Stimulated activated effector memory CD8-positive, alpha-beta T cell treated with anti-CD3 and anti-CD28 coated beads, Interleukin-12 subunit alpha, Interleukin-12 subunit beta, amount 100 ng/mL, for 72 hours (primary cell): ENCODE results near the gene OPRM1.
"Not testable (repeated sequence)": the region's sequence is repeated elsewhere in the genome, so short reads cannot be mapped to it uniquely, and the experiment has no call there.

Source experiments
- ATAC-seq: fragments of 150-1000 bp; cut with Tn5 transposase; 2 replicates; pipeline ENCODE4 v1.10.0; 2021
- DNase-seq, 2 donors: peaks; one replicate each; pipeline ENCODE4 v3.0.0; 2021 to 2022; ENCODE audit warnings: low spot score in 2 of 2
- H3K27ac Mint-ChIP-seq: one replicate; pipeline ENCODE4 v1.8.0; 2022; ENCODE audit warnings: mild to moderate bottlenecking, mixed read lengths
- H3K36me3 Mint-ChIP-seq: one replicate; pipeline ENCODE4 v1.8.0; 2022; ENCODE audit warnings: mild to moderate bottlenecking, mixed read lengths
- H3K4me1 Mint-ChIP-seq: one replicate; pipeline ENCODE4 v1.8.0; 2022; ENCODE audit warnings: mixed read lengths
- H3K4me3 Mint-ChIP-seq: one replicate; pipeline ENCODE4 v1.8.0; 2022; ENCODE audit warnings: mild to moderate bottlenecking, mixed read lengths
- H3K9me3 Mint-ChIP-seq: one replicate; pipeline ENCODE4 v1.8.0; 2022; ENCODE audit warnings: mixed read lengths

OPRM1 gene

DNA sequence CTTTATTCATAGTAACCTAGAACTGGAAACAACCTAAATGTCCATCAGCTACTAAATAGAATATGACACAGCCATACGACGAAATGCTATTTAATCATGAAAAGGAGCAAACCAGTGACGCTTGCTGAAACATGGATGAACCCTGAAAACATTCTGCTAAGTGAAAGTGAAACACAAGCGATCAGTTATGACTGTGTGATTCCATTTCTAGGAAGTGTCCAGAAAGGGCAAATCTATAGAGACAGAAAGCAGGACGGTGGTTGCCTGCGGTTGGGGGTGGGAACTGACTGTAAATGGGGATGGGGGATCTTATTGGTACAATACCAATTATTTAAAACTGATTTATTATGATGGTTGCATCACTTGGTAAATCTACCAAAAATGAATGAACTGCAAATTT, 190.7 kb downstream of the OPRM1 start:
- peak overlapping the region; percentile 91 for H3K27ac Mint-ChIP-seq
- peaks cover 68% of the 10 kb centered on the region for H3K4me1 Mint-ChIP-seq
- H3K36me3 Mint-ChIP-seq, result peaks cover 25% of the 10 kb centered on the region
- H3K4me3 Mint-ChIP-seq, result peak overlapping the region; percentile 74
- DNase-seq, result peak in 1 of 2 donors; percentile 79
- ATAC-seq, result peak; percentile 89
- no peaks in the 10 kb centered on the region for H3K9me3 Mint-ChIP-seq

DNA sequence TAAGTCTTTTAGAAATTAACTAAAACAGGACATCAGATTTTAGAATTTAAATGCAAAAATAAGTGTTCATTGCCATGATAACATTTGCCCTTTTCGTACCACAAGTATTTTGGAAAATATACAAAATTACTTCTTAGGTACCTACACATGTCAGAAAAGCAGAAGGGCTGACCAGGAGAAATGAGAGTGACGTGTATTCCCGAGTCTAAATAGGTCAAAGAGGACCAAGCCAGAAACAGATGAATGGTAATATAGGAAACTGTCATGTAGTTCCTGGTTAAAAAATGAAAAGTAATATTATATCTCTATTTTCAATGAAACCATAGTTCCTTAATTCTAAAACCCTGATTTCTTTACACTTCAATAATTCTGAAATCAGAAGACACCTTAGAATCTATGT, 191.4 kb downstream of the OPRM1 start:
- Mint-ChIP-seq H3K9me3 (no peaks in the 10 kb centered on the region), H3K27ac (peak overlapping the region; percentile 91), H3K4me1 (peaks cover 68% of the 10 kb centered on the region), H3K36me3 (peaks cover 25% of the 10 kb centered on the region), H3K4me3 (peak overlapping the region; percentile 74)
- DNase-seq (peak in 1 of 2 donors; percentile 22), ATAC-seq (no peak)

DNA sequence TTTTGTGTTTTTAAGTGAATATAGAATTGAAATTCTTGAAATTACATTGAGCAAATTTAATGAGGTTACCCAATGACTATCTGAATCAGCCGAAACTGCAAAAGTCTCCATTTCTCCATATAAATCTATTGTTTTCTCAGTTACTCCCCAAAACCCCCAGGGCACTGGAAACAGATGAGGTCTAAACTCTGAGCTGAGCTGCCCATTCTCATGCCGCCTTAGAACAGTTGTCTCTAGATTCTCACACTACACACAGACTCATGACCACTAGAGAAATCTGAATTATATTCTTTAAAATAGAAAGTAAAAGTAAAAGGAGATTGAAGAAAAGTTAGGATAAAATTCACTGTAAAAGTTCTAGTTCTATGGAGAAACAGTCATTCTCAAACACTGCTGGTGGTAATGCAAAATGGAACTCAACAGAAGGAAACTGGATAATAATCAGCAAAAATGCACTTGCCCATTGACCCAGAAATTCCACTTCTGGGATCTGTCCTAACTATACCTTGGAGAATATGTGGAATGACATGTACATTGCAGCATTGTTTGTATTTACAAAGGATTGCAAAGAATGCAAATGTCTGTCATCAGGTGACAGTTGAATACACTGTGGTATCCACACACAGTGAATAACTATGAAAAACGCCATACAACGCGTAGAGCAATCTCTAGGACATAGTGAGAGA, 192.0 kb downstream of the OPRM1 start:
- H3K27ac Mint-ChIP-seq, result peak overlapping the region; percentile 91
- peaks cover 64% of the 10 kb centered on the region for H3K4me1 Mint-ChIP-seq
- peak overlapping the region; percentile 74 for H3K4me3 Mint-ChIP-seq
- peak in 1 of 2 donors; percentile 58 for DNase-seq
- peaks cover 25% of the 10 kb centered on the region for H3K36me3 Mint-ChIP-seq
- H3K9me3 Mint-ChIP-seq, result no peaks in the 10 kb centered on the region
- ATAC-seq, result peak; percentile 17

DNA sequence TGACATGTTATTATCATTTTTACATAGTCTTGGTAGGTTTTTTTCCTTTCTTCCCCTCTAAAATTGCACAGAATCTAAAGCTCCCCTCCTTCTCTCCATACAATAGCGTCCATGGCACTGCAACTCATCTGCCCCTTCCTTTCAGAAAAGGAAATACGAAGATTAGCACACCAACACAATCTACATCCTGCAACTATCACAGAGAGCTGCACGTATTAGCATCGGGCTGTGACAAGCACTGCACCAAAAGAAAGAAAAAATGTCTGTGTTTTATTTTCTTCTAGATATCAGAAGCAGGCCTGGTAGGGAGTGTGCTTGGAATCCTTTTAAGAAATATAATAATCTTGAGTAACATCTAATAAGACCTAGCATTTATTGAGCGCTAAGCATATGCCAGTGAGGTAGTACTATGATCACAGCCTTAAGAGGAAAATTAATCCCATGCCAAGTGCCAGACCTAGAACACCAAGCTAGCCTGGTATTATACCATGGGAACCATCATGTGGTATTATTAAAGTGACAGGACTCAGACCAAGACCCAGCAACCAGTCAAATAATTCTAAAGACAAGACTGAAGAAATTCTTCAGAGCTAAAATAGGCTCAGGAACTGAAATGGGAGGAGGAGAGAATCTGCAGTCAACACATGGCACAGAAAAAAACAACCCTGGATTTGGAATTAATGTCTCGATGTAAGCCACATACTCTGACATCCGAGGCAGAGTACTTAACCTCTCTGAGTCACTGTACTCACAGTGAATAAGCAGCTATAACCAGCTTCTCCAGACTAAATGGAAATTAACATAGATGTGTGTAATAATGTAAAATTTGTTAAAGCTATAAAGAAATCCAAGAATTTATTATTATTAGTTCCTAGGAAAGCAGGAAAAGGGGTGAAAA, 193.2 kb downstream of the OPRM1 start:
- Mint-ChIP-seq H3K4me3 (peak overlapping the region; percentile 74), H3K4me1 (peaks cover 60% of the 10 kb centered on the region), H3K27ac (peak overlapping the region; percentile 91), H3K36me3 (peaks cover 20% of the 10 kb centered on the region), H3K9me3 (no peaks in the 10 kb centered on the region)
- peak; percentile 74 for ATAC-seq
- DNase-seq, result peak in 1 of 2 donors; percentile 48

DNA sequence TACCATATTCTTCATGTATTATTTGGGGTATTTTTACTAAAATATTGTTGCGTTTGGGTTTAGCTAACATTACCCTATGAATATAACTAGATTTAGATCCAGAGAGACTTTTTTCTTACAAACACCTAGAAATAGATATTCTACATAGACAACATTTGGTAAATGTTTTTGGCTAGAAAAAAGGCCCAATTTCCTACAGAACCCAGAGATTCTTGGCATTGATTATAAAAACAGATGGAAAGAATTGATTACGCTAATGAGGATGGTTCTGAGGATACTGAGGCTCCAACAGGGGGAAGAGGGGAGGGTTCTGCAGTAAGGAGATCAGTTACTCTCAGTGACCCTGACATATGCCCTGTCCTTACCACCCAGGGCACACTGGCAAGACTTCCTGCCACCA, 194.3 kb downstream of the OPRM1 start:
- H3K9me3 Mint-ChIP-seq, result no peaks in the 10 kb centered on the region
- H3K36me3 Mint-ChIP-seq, result peaks cover 17% of the 10 kb centered on the region
- ATAC-seq, result no peak
- H3K27ac Mint-ChIP-seq, result peak overlapping the region; percentile 48
- peak overlapping the region; percentile 26 for H3K4me3 Mint-ChIP-seq
- H3K4me1 Mint-ChIP-seq, result peaks cover 56% of the 10 kb centered on the region
- DNase-seq, result peak in 1 of 2 donors; percentile 47

DNA sequence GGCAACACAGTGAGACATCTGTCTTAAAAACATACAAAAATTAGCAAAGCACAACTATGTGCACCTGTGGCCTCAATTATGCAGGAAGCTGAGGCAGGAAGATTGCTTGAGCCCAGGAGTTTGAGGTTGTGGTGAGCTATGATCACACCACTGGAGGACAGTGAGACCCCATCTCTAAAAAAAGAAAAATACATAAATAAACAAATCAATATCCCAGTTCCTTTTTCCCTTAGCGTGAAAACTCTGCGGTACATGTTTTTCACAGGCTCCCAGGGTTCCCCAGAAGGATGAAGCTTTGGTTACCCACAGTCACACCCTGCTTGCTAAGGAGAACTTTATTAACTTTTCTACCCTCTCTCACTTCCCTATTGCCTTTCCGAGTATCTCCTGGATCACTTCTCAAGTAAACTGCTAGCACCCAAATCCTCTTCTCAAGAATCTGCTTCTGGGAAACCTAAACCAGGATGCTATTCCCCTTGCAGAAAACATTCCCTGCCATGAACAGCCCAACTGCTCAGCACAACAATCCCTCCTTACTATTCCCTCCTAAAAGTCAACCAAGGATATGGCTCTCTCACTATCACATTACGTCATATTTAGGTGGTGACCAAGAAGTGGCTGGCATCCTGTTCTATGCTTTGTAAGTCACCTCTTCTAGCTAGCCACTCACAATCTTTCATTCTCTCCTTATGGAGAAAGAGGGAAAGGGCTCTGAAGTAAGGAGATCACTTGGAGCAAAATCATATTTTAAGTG, 195.2 kb downstream of the OPRM1 start:
- Mint-ChIP-seq H3K9me3 (no peaks in the 10 kb centered on the region), H3K4me3 (peak overlapping the region; percentile 26), H3K36me3 (peaks cover 9% of the 10 kb centered on the region), H3K4me1 (peaks cover 51% of the 10 kb centered on the region), H3K27ac (peak overlapping the region; percentile 50)
- no peak for ATAC-seq
- peak in 1 of 2 donors; percentile 47 for DNase-seq

DNA sequence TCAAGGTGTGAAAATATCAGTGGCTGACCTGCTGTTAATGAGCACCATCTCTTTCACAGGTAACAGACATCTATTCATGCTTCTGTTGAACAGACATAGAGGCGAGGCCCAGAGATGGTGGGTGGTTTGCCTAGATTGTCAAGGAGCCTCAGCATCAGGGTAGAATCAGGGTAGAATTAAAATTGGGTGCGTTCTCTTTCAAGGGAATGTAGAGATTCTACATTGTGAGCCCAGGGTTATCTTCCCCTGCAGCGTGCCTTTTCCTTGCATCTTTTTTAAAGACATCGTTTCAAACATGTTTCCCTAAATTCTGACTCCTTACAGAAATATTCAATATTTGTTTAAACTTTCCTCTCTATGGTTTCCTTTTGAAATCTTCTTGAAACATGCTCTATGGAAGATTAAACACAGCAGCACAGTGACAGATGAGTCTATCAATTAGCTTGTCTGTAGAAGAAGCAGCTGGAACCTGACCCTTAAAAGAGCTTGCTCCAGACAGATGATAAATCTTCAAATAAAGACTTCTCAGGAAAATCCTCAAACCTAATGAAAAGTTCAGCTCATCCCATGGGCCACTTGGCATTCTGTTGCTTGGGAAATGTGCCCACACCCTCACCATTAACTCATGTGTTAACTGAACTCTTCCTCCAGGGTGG, 197.7 kb downstream of the OPRM1 start:
- H3K4me1 Mint-ChIP-seq, result peaks cover 37% of the 10 kb centered on the region
- no peak for ATAC-seq
- peak in 1 of 2 donors; percentile 26 for DNase-seq
- H3K4me3 Mint-ChIP-seq, result no peak overlapping the region
- H3K27ac Mint-ChIP-seq, result no peak overlapping the region
- no peaks in the 10 kb centered on the region for H3K9me3 Mint-ChIP-seq
- peaks cover 13% of the 10 kb centered on the region for H3K36me3 Mint-ChIP-seq

DNA sequence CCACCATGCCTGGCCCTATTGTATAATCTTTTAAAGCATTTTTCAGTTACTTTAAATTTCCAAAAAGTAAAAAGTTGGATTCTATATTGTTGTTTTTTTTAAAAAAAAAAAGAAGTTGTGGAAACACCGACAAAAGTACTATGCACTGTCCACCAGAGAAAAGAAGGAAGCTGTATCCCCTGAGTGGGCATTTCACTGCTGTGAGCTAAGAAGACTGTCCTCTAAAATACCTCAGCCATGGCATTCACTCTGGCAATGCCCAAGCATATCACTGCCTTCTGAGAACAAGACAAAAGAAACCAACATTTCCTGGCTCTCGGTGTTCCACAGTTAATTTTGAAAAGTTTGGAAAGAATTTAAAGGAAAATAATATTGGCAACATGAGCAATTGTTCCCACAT, 199.8 kb downstream of the OPRM1 start:
- Mint-ChIP-seq H3K4me1 (peaks cover 43% of the 10 kb centered on the region), H3K9me3 (no peaks in the 10 kb centered on the region), H3K27ac (peak overlapping the region; percentile 41), H3K36me3 (peaks cover 23% of the 10 kb centered on the region), H3K4me3 (peak overlapping the region; percentile 77)
- ATAC-seq (no peak), DNase-seq (peak in 1 of 2 donors; percentile 29)

DNA sequence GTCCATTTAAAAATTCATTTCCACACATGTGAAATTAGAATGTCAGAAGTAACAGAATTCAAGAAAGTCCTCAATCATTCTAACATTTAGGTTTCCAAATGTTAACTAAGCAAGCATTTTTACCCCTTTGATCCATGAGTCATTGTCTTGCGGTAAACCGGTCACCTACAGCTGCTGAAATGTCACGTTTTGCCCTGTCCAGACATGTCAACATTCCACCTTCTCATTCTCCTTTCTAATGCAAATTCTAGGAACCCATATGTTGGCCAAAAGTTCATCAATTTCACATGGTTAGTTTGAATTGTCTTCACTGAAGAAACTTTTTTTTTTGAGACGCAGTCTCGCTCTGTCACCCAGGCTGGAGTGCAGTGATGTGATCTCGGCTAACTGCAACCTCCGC, 200.4 kb downstream of the OPRM1 start:
- ATAC-seq (peak; percentile 77), DNase-seq (peak in 1 of 2 donors; percentile 43)
- Mint-ChIP-seq H3K27ac (peak overlapping the region; percentile 41), H3K36me3 (peaks cover 24% of the 10 kb centered on the region), H3K4me3 (peak overlapping the region; percentile 77), H3K9me3 (no peaks in the 10 kb centered on the region), H3K4me1 (peaks cover 41% of the 10 kb centered on the region)

DNA sequence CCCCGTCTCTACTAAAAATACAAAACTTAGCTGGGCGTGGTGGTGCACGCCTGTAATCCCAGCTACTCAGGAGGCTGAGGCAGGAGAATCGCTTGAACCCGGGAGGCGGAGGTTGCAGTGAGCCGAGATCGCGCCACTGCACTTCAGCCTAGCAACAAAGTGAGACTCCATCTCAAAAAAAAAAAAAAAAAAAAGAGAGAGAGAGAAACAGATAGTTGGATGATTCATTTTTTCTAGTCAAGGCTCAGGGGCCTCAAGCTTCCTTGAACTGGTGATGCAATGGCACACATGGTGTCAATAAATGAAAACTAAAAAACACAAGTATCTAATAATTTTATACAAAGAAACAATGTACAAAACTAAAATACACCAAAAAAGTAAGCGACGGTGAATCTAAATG, 202.0 kb downstream of the OPRM1 start:
- peak; percentile 83 for ATAC-seq
- peak overlapping the region; percentile 90 for H3K27ac Mint-ChIP-seq

DNA sequence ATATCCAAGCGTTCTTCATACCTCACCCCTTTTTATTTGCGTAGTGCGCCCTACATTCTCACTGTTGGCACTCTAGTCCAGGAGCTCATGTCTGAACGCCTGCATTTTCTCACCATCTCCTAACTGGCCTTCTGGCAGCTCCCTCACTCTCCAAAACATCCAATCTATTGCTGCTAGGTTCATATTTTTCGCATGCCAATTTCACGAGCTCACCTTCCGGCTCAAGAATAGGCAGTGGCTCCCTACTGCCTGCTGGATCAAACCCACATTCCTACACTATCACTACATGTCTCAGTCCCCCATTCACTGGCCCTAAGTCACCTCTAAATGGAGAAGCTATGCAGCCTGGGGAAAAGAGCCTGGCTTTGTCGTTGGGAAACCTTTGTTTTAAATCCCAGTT, 202.5 kb downstream of the OPRM1 start:
- H3K9me3 Mint-ChIP-seq, result no peaks in the 10 kb centered on the region
- H3K4me3 Mint-ChIP-seq, result peak overlapping the region; percentile 77
- DNase-seq, result peak in 1 of 2 donors; percentile 50
- H3K4me1 Mint-ChIP-seq, result peaks cover 40% of the 10 kb centered on the region
- H3K27ac Mint-ChIP-seq, result peak overlapping the region; percentile 90
- ATAC-seq, result no peak
- H3K36me3 Mint-ChIP-seq, result peaks cover 33% of the 10 kb centered on the region

More for the DNA sequence above, 202.0 kb downstream of the OPRM1 start:
- peaks cover 29% of the 10 kb centered on the region for H3K36me3 Mint-ChIP-seq
- peaks cover 40% of the 10 kb centered on the region for H3K4me1 Mint-ChIP-seq
- H3K9me3 Mint-ChIP-seq, result not testable (repeated sequence)
- H3K4me3 Mint-ChIP-seq, result peak overlapping the region; percentile 77
- peak in 1 of 2 donors; percentile 55 for DNase-seq

DNA sequence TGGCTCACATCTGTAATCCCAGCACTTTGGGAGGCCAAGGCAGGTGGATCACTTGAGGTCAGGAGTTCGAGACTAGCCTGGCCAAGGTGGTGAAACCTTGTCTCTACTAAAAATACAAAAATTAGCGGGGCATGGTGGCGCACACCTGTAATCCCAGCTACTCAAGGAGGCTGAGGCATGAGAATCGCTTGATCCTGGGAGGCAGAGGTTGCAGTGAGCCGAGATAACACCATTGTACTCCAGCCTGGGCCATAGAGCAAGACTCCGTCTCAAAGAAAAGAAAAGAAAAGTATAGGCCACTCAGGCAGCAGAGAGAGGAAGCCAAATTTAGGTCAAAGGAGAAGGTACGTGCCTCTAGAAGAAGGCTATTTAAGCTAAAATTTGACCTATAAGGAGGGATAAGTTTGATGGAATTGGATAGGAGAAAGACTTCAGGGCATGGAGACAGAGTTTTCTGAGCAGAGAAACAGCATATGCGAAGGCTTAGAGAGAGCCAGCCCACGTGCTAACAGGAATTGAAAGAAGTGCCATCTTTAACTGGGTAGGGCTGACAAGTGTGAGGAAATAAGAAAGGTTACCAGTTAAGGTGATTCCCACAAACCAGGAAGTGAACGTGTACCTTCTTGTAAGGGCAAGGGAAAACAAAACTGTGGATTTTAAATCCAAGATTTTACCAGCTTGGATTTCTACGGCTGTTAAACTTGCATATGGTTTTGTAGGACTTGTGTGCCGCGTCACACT, 203.7 kb downstream of the OPRM1 start:
- ATAC-seq, result no peak
- peak in 1 of 2 donors; percentile 46 for DNase-seq
- Mint-ChIP-seq H3K4me3 (peak overlapping the region; percentile 77), H3K27ac (peak overlapping the region; percentile 90), H3K9me3 (no peaks in the 10 kb centered on the region), H3K4me1 (peaks cover 43% of the 10 kb centered on the region), H3K36me3 (peaks cover 35% of the 10 kb centered on the region)

DNA sequence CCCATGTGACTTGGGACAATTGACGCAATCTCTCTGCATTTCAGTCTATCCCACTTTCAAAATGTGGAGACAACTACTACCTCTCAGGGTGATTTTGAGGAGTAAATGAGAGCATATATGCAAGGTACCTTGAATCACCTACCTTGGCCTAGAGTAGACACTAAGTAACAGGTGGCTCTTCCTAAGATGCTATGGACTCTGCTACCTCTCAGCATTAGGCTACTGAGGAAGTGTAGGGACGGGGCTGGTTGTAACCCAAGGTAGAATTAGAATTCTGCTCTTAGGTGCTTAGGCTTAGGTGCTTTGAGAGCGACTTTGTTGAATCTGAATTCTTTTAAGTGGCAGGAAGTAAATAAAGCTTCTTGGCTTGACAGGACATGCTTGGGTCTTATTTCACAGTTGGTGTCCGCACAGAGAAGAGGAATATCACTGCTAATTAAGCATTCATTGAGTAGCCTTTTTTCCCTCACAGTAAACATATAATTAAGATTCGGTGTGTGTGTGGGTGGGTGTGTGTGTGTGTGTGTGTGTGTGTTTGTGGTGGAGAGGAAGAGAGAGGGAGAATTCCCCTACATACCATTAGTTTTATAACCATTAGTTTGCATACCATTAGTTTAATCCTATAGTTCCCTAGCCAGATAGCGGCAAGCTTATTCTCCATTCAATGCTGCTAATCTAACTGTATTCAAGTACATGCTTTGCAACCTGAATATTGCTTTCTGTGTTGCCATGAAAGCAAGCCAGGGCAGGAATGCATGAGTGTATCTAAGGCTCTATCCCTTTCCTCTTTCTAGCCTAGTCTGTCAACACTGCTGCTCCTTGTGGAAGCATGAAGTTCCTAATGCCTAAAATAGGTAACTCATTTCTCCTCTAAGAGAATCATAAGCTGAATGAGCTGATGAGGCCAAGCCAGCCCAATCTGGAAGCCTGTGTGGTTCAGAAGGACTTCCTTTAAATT, 205.0 kb downstream of the OPRM1 start:
- ATAC-seq, result no peak
- Mint-ChIP-seq H3K4me3 (peak overlapping the region; percentile 77), H3K4me1 (peaks cover 52% of the 10 kb centered on the region), H3K36me3 (peaks cover 35% of the 10 kb centered on the region), H3K27ac (peak overlapping the region; percentile 90), H3K9me3 (no peaks in the 10 kb centered on the region)
- peak in 1 of 2 donors; percentile 50 for DNase-seq
